NCI-H146 (cell line): ENCODE results near the gene HSP90B1.

Experiments
- DNase-seq: peaks from one replicate; lab custom pipeline; 2025; lab: John Stamatoyannopoulos, UW

HSP90B1 gene

GRCh38 chr12:103929784-103930033, 501 bp upstream of the HSP90B1 start:
- no peak for DNase-seq

- DNase-seq: peak; percentile 37
Observed at GRCh38 chr12:103930787-103931735, 851 bp downstream of the HSP90B1 start.

GRCh38 chr12:103933237-103933636, 3.0 kb downstream of the HSP90B1 start:
- DNase-seq: no peak

- DNase-seq: no peak
Observed at GRCh38 chr12:103936679-103937078, 6.5 kb downstream of the HSP90B1 start.

- DNase-seq: no peak
Observed at GRCh38 chr12:103944964-103945363, 14.8 kb downstream of the HSP90B1 start.

- no peak for DNase-seq
Observed at GRCh38 chr12:103947871-103948555, 17.8 kb downstream of the HSP90B1 start.

GRCh38 chr12:103948746-103949406, 18.7 kb downstream of the HSP90B1 start:
- DNase-seq: no peak

GRCh38 chr12:103952497-103952896, 22.3 kb downstream of the HSP90B1 start:
- DNase-seq: no peak

GRCh38 chr12:103955811-103956508, 25.8 kb downstream of the HSP90B1 start:
- DNase-seq: peak; percentile 13

- DNase-seq: peak; percentile 69
Observed at GRCh38 chr12:103956509-103957027, 26.4 kb downstream of the HSP90B1 start.

- no peak for DNase-seq
Observed at GRCh38 chr12:103957865-103958388, 27.7 kb downstream of the HSP90B1 start.

GRCh38 chr12:103958621-103959020, 28.4 kb downstream of the HSP90B1 start:
- DNase-seq: no peak

GRCh38 chr12:103960616-103961227, 30.5 kb downstream of the HSP90B1 start:
- no peak for DNase-seq

- no peak for DNase-seq
Observed at GRCh38 chr12:103962493-103962892, 32.3 kb downstream of the HSP90B1 start.

GRCh38 chr12:103964805-103965204, 34.6 kb downstream of the HSP90B1 start:
- DNase-seq: no peak

GRCh38 chr12:103965255-103965589, 35.0 kb downstream of the HSP90B1 start:
- no peak for DNase-seq

GRCh38 chr12:103965590-103966504, 35.6 kb downstream of the HSP90B1 start, which contains the start of gene TDG:
TDG (plus strand) TSS chr12:103965872; CDS start chr12:103966038, 166 bp downstream.
- peak; percentile 99 for DNase-seq

- no peak for DNase-seq
Observed at GRCh38 chr12:103966736-103967135, 36.5 kb downstream of the HSP90B1 start.

GRCh38 chr12:103969391-103969790, 39.2 kb downstream of the HSP90B1 start:
- no peak for DNase-seq

- no peak for DNase-seq
Observed at GRCh38 chr12:103973909-103974308, 43.7 kb downstream of the HSP90B1 start.
